ENCODE measurements around the gene SH3BGRL2.
"Not testable (repeated sequence)": the region's sequence is repeated elsewhere in the genome, so short reads cannot be mapped to it uniquely, and the experiment has no call there.

Gene SH3BGRL2

GRCh38 chr6:79650950-79651349, 19.8 kb downstream of the SH3BGRL2 start:
- no peak for DNase-seq

DNA sequence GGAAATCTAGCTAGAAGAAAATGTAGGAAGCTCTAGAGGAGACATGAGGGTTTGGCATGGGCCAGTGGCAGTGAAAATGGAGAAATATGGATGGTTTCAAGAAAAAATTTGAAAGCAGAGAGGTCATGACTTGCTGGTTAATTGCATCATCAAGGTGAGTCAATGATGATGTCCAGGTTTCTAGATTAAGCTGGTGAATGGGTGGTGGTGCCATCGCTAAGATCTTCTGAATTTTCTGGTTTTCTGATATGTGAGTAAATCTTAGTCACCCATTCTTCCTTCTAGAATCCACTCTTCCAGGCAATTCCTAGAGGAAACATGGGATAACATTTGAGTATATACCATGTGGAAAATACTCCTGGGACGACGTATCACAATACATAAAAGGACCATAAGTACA, 25.0 kb downstream of the SH3BGRL2 start:
- DNase-seq, result no peak

- DNase-seq, result no peak
Measured at GRCh38 chr6:79657238-79657637, 26.1 kb downstream of the SH3BGRL2 start.

DNA sequence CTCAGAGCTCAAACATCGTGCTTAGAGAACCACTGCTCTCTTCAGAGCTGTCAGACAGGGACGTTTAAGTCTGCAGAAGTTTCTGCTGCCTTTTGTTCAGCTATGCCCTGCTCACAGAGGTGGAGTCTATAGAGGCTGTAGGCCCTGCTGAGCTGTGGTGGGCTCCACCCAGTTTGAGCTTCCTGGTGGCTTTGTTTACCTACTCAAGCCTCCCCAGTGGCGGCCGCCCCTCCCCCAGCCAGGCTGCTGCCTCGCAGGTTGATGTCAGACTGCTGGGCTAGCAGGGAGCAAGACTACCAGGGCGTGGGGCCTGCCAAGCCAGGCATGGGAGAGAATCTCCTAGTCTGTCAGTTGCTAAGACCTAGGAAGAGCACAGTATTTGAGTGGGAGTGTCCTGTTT, 32.5 kb downstream of the SH3BGRL2 start:
- not testable (repeated sequence) for DNase-seq

- no peak for DNase-seq
Measured at GRCh38 chr6:79665725-79666551, 34.8 kb downstream of the SH3BGRL2 start.

DNA sequence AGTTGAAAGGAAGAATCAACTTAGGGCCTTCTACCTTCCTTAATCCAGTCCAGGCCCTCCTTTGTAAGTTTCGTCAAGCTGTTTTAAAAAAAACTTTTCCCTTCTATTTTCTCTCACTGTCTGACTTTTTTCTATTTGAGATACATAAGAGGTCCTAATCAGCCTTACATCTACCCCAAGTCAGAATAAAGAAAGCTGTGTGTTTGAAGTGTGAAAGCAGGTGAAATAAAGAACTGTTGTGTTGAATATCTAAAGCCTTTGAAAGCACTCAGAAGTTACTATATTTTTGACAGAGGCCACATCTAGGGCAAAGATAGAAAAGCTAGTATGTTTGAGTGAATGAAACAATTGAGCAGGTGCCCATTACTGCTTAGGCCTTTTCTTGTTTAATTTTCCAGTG, 35.5 kb downstream of the SH3BGRL2 start:
- no peak for DNase-seq

DNA sequence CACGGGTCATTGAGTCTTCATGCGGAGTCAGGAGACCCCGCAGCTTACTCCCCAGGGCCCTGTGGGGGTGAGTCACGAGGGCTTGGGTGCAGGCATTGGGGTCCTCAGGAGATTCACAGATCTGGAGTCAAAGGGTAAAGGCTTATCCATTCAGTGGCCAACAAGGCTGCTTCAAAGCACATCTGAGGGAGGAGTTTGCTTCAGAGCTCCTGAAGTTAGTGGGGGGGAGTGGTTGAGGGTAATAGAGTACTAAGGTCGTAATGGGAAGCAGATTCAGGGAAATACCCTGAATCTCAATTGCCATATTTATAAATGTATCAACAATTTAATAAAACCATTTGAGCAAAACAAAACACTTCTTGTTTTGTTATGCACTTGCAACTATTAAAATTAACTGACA, 37.3 kb downstream of the SH3BGRL2 start:
- no peak for DNase-seq

GRCh38 chr6:79669766-79670165, 38.6 kb downstream of the SH3BGRL2 start:
- no peak for DNase-seq

DNA sequence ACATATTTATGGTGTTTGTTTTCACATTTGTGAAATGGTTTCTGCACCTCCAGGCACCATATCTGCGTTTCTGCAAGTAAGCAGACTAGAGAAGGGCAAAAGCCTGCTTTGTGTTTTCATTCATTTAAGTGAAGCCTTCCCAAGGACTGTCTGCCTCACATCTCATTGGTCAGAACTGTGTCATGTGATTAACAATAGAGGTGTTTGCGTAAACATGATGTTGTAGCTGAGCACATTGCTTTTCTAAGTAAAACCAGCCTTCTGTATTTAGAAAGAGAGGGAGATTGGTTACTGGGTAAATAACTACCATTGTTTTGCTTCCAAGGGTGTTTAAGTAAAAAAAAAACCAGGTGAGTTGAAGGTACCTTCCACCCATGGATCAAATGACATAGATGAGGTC, 39.7 kb downstream of the SH3BGRL2 start:
- DNase-seq, result no peak

GRCh38 chr6:79671600-79672266, 40.6 kb downstream of the SH3BGRL2 start:
- peak; percentile 51 to 58 for DNase-seq

DNA sequence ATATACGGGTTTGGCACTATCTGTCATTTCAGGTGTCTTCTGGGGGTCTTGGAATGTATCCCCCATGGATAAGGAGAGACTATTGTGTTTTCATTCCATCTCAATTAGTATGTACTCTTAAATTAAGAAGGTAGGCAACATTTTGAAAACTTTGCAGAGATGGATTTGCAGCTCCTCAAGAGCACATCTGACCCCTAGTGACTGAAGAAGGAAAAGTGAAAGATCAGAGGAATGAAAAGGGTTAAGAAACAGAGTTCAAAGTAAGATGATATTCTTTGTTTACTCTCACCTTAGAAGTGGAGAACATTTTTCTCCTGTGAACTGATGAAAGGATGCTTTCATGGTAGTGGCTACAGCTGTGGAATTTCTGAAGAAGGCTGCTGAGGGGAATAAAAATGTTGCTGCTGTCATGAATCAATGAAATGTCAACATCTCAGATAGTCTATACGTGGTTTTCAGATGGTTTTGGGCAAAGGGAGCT, 41.5 kb downstream of the SH3BGRL2 start:
- DNase-seq, result no peak

- no peak for DNase-seq
Measured at GRCh38 chr6:79673947-79674346, 42.8 kb downstream of the SH3BGRL2 start.

- no peak for DNase-seq
Measured at GRCh38 chr6:79676785-79677736, 45.9 kb downstream of the SH3BGRL2 start.

DNA sequence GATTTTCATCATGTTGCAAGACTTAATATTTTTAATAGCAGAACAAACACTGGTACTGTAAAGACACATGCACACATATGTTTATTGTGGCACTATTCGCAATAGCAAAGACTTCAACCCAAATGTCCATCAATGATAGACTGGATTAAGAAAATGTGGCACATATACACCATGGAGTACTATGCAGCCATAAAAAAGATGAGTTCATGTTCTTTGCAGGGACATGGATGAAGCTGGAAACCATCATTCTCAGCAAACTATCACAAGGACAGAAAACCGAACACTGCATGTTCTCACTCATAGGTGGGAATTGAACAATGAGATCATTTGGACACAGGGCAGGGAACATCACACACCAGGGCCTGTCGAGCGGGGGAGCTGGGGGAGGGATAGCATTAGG, 51.6 kb downstream of the SH3BGRL2 start:
- not testable (repeated sequence) for DNase-seq

DNA sequence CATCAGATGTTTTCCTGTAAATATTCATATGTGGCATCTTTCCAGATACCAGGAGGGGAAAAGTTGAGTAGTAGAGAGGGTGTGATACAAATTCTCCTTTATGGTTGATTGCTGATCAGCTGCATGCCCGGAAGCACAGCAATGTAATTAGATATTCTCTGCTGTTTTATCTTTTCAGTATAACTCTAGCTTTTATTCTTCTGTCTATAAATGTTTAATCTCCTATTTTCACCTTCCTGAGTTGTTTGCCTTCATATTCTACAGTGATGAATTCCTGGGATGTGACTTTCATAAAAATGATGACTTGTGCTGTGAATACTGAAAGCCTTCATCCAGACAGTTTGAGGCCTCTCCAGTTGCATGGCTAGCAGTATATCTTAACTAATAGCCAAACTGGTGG, 53.7 kb downstream of the SH3BGRL2 start:
- no peak for DNase-seq

DNA sequence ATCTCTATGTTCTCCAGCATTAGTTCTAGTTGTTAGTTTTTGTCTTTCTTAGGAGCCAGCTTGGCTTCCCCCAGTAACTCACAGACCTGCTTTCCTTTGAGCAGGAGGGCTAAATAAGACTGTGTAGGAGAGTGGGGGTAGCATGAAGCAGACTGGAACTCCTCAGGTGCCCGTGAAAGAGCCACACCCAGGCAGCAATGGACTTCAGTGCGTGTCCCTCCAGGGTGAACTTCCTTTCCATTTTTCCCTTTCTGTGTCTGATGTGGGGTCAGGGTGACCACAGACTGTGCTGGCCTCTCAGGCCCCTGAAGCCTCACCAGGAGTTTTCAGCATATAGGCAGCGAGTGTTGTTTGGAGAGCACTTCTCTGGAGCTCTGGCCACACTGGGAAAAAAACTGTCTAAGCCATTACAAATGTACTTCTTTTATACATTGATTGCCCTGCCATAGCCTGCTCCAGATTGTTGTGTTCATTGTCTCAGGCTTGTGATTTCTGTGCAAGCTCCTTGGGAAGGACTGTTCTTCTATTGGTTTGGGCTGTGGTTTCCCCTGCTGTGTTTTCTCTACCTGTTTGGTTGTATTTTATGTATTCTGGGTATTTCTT, 55.7 kb downstream of the SH3BGRL2 start:
- DNase-seq, result no peak

- no peak for DNase-seq
Measured at GRCh38 chr6:79687759-79688158, 56.6 kb downstream of the SH3BGRL2 start.

DNA sequence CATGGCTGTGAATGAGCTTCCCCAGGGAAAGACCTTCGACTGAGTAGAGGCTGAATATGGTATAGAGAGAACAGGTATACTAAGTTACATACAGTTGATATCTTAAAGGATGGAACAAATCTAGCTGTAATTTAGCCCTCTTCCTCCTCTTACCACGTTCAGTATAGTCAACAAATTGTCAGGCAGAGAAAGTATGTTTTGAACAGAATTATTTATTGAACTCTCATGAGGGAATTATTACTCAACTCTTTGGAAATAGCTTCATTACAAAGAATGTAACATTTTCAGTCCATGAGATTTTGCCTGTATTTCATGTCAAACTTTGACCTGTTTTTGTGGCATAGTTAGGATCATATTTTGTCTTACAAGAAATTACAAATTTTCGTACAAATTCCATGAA, 63.0 kb downstream of the SH3BGRL2 start:
- no peak for DNase-seq

DNA sequence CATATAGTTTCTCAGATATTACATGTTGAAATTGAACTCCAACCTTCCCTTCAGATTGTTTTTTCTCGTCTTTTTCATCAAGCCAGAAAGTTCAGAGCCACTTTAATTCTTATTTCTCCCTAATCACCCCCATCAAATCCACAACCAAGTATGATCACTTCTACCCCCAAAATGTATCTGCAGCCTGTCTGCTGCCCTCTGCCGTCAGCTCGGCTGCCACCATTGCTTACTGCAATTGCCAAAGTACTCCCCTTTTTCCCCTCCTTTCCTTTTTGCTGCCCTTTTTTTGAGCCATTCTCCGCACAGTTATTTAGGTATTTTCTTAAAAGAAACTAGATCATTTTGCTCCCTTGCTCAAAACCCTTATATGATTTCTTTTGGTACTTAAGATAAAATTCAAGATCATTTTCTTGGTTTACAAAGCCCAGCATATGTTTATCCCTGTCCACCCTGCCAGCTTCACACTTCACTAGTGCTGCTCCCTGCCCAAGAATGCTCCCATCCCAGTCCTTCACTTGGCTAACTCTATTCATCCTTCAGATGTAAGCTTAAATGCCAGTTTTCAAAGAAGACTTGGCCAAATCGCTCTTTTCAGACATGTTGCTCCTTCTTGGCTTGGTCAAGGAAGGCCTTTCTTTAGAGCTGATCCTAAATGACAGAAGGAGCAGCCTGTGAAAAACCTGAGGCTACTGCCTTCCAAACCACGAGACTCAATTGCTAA, 63.7 kb downstream of the SH3BGRL2 start:
- DNase-seq, result no peak

DNA sequence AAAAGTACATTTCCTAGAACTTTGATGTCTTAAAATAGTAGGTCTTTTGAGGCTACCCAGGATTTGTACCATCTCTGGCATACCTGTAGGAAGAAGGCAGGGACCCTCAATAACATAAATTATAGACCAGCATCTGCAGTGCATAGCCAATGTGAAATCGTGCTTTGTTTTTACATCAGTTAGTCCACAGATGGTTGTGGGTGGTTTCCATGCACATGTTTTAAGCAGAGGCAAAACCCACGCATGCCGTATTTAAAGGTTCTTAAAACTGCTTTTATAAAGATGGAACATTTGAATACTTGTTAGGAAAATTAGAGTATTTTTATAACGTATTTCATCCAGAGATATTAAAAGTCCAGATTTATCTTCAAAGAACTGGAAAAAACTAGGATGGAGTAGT, 66.3 kb downstream of the SH3BGRL2 start:
- no peak for DNase-seq

GRCh38 chr6:79699606-79700005, 68.5 kb downstream of the SH3BGRL2 start:
- DNase-seq, result no peak

DNA sequence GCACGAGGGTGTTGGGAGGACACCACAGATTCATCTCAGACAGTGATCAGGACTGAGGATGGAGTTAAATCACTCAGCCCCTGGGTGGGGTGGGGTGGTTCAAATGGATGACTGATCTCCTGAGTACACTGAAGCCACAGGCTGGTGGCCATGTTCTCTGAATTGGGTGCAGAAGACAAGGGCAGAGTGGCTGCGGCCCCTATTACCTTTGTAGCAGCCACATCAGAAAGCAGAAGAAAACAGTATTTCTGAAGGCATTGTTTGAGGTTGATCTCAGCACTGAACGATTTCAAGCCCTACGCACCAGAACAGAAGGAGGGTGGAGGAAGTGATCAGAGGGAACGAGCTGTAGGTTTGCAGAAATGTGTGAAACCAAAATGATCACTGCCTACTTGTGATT, 71.6 kb downstream of the SH3BGRL2 start:
- DNase-seq, result no peak

Measured in activated CD4-positive, alpha-beta T cell treated with anti-CD3 and anti-CD28 coated beads for 4 hours (primary cell).